GM12872 (cell line): ENCODE data around the gene CDC42EP4.

Experiments
- CTCF ChIP-seq: IDR thresholded peaks from 3 replicates; pipeline ENCODE4 v1.5.1; 2011; ENCODE audit warnings: low read depth, mild to moderate bottlenecking, low read length, moderate library complexity; ENCODE audit not compliant: insufficient read depth

Gene CDC42EP4

GRCh38 chr17:73311781-73312641 lies at the start of gene CDC42EP4:
CDC42EP4 (minus strand) TSS chr17:73312001; CDS start chr17:73286500, 25,501 bp downstream.
- no peak for TF ChIP-seq CTCF

- TF ChIP-seq CTCF, result no peak
Observed at GRCh38 chr17:73360961-73361761, 49.4 kb upstream of the CDC42EP4 start.

- no peak for TF ChIP-seq CTCF
Observed at GRCh38 chr17:73359987-73360410, 48.2 kb upstream of the CDC42EP4 start.

GRCh38 chr17:73359352-73359751 lies 47.6 kb upstream of the CDC42EP4 start:
- no peak for TF ChIP-seq CTCF

- TF ChIP-seq CTCF, result no peak
Observed at GRCh38 chr17:73358668-73359067, 46.9 kb upstream of the CDC42EP4 start.

GRCh38 chr17:73357981-73358380 lies 46.2 kb upstream of the CDC42EP4 start:
- no peak for TF ChIP-seq CTCF

GRCh38 chr17:73357318-73357717 lies 45.5 kb upstream of the CDC42EP4 start:
- no peak for TF ChIP-seq CTCF
